ENCODE results near the gene SMPD4. TPM values are rescaled to one million over a fixed set of nuclear protein-coding genes. Genes with fewer than 3 reads are reported as not detected.
"Not testable (repeated sequence)": the region's sequence is repeated elsewhere in the genome, so short reads cannot be mapped to it uniquely, and the experiment has no call there.

Gene SMPD4
- total RNA-seq: 100 to 1,000 TPM in 1 of 6 donors, 10 to 100 TPM in 5; 33.3 to 109 (median 44.6) TPM

GRCh38 chr2:130181325-130181879, at the start of gene SMPD4:
Gene SMPD4, minus strand, starts transcription at chr2:130181602. Its CDS starts 5,010 bp downstream, at chr2:130176592.
- 0% methylated on average over 5 to 31 of the region's 55 CpGs for WGBS, 2 donors
- Histone ChIP-seq H3K4me1 (peaks cover 12 to 32% (median 21%) of the 10 kb centered on the region in 4 donors), H3K4me3 (peak within 1 kb of the TSS; percentile 94 to 100 (median 98)), H3K36me3 (peaks cover 0 to 4% (median 0%) of the 10 kb centered on the region in 4 donors), H3K27me3 (no peaks in the 10 kb centered on the region), H3K27ac (peak within 1 kb of the TSS; percentile 88 to 93 (median 90)), H3K9me3 (no peaks in the 10 kb centered on the region)
- ATAC-seq (ENCODE audit: low FRiP score in 2 of 2) (peak; percentile 96 to 98), DNase-seq (peak; percentile 95 to 100)
- peak in 3 of 4 donors; percentile 16 to 62 (median 52) for TF ChIP-seq POLR2A (IDR thresholded peaks at IDR 0.05)
- TF ChIP-seq CTCF (IDR thresholded peaks at IDR 0.05): no peak
- TF ChIP-seq POLR2AphosphoS5 (IDR thresholded peaks at IDR 0.05): peak; percentile 64 to 88
- peak in 1 of 4 donors; percentile 25 for TF ChIP-seq EP300 (IDR thresholded peaks at IDR 0.05)

GRCh38 chr2:130230907-130231306, 49.5 kb upstream of the SMPD4 start:
- H3K4me3 ChIP-seq; H3K4me1 ChIP-seq; ATAC-seq (ENCODE audit: low FRiP score in 2 of 2); H3K36me3 ChIP-seq; H3K9me3 ChIP-seq; H3K27me3 ChIP-seq; H3K27ac ChIP-seq: not testable (repeated sequence)
- DNase-seq: peak in 1 of 2 donors; percentile 46
- WGBS, 2 donors: 63 to 95% methylated on average over 2 to 15 of the region's 15 CpGs

- H3K4me1 ChIP-seq; H3K27ac ChIP-seq; H3K4me3 ChIP-seq; H3K36me3 ChIP-seq; ATAC-seq (ENCODE audit: low FRiP score in 2 of 2); H3K27me3 ChIP-seq; H3K9me3 ChIP-seq: not testable (repeated sequence)
- WGBS, 2 donors: 90 to 93% methylated on average over 8 to 11 of the region's 18 CpGs
- peak in 1 of 2 donors; percentile 50 for DNase-seq
These were observed 49.0 kb upstream of the SMPD4 start for GRCh38 chr2:130230376-130230775.

GRCh38 chr2:130229161-130229510, 47.7 kb upstream of the SMPD4 start:
- DNase-seq (peak in 1 of 2 donors; percentile 85), ATAC-seq (ENCODE audit: low FRiP score in 2 of 2) (peak in 1 of 2 donors; percentile 27)
- H3K4me1 ChIP-seq, H3K27ac ChIP-seq, H3K9me3 ChIP-seq, H3K36me3 ChIP-seq, H3K27me3 ChIP-seq: not testable (repeated sequence)
- 40 to 81% methylated on average over 20 to 41 of the region's 48 CpGs for WGBS, 2 donors
- peak overlapping the region in 3 of 4 donors; percentile 8 to 19 (median 18) for H3K4me3 ChIP-seq

GRCh38 chr2:130228467-130229160, 47.2 kb upstream of the SMPD4 start:
- H3K27ac ChIP-seq; H3K9me3 ChIP-seq; ATAC-seq (ENCODE audit: low FRiP score in 2 of 2); H3K4me1 ChIP-seq; H3K27me3 ChIP-seq; H3K36me3 ChIP-seq: not testable (repeated sequence)
- peak in 1 of 2 donors; percentile 73 for DNase-seq
- WGBS, 2 donors: 68 to 95% methylated on average over 11 to 39 of the region's 69 CpGs
- peak overlapping the region in 3 of 4 donors; percentile 8 to 19 (median 18) for H3K4me3 ChIP-seq

- not testable (repeated sequence) for H3K9me3 ChIP-seq; H3K4me3 ChIP-seq; H3K27me3 ChIP-seq; H3K27ac ChIP-seq; H3K4me1 ChIP-seq; H3K36me3 ChIP-seq; ATAC-seq (ENCODE audit: low FRiP score in 2 of 2)
- DNase-seq: peak in 1 of 2 donors; percentile 84
- 91 to 92% methylated on average over 18 to 20 of the region's 21 CpGs for WGBS, 2 donors
These were observed 46.6 kb upstream of the SMPD4 start for GRCh38 chr2:130228005-130228404.

GRCh38 chr2:130222523-130222922, 41.1 kb upstream of the SMPD4 start:
- not testable (repeated sequence) for H3K9me3 ChIP-seq; DNase-seq; ATAC-seq (ENCODE audit: low FRiP score in 2 of 2); H3K27me3 ChIP-seq; H3K27ac ChIP-seq; H3K36me3 ChIP-seq; H3K4me3 ChIP-seq; H3K4me1 ChIP-seq
- WGBS, 2 donors: 32 to 40% methylated on average over 4 of the region's 4 CpGs

- not testable (repeated sequence) for ATAC-seq (ENCODE audit: low FRiP score in 2 of 2); H3K4me1 ChIP-seq; H3K9me3 ChIP-seq; H3K27me3 ChIP-seq; H3K27ac ChIP-seq; DNase-seq; H3K4me3 ChIP-seq; H3K36me3 ChIP-seq
- 57 to 69% methylated on average over 1 of the region's 1 CpG for WGBS, 2 donors
These were observed 39.1 kb upstream of the SMPD4 start for GRCh38 chr2:130220505-130220904.

GRCh38 chr2:130219147-130219546, 37.7 kb upstream of the SMPD4 start:
- not testable (repeated sequence) for H3K36me3 ChIP-seq; ATAC-seq (ENCODE audit: low FRiP score in 2 of 2); DNase-seq; H3K27me3 ChIP-seq; H3K27ac ChIP-seq; H3K4me3 ChIP-seq; H3K9me3 ChIP-seq; H3K4me1 ChIP-seq
- 73 to 78% methylated on average over 2 of the region's 2 CpGs for WGBS, 2 donors

GRCh38 chr2:130207051-130207450, 25.6 kb upstream of the SMPD4 start:
- WGBS, 2 donors: 71 to 72% methylated on average over 9 to 13 of the region's 13 CpGs
- DNase-seq, H3K36me3 ChIP-seq, H3K4me1 ChIP-seq, H3K4me3 ChIP-seq, H3K27me3 ChIP-seq, H3K9me3 ChIP-seq, H3K27ac ChIP-seq: not testable (repeated sequence)
- peak in 1 of 2 donors; percentile 32 for ATAC-seq (ENCODE audit: low FRiP score in 2 of 2)

GRCh38 chr2:130203150-130203549, 21.7 kb upstream of the SMPD4 start:
- not testable (repeated sequence) for H3K27ac ChIP-seq; H3K27me3 ChIP-seq; H3K4me3 ChIP-seq; H3K9me3 ChIP-seq; H3K36me3 ChIP-seq; ATAC-seq (ENCODE audit: low FRiP score in 2 of 2); H3K4me1 ChIP-seq; DNase-seq
- 90% methylated on average over 1 of the region's 3 CpGs; no CpG with 5 or more reads in 1 of the 2 donors for WGBS, 2 donors

- not testable (repeated sequence) for DNase-seq
These were observed 21.1 kb upstream of the SMPD4 start for GRCh38 chr2:130202518-130202917.

More at GRCh38 chr2:130202518-130202917, 21.1 kb upstream of the SMPD4 start:
- H3K4me1 ChIP-seq, H3K27me3 ChIP-seq, H3K9me3 ChIP-seq, H3K36me3 ChIP-seq, H3K4me3 ChIP-seq, H3K27ac ChIP-seq: not testable (repeated sequence)
- ATAC-seq (ENCODE audit: low FRiP score in 2 of 2): peak in 1 of 2 donors; percentile 47
- WGBS, 2 donors: 27% methylated on average over 1 of the region's 7 CpGs; no CpG with 5 or more reads in 1 of the 2 donors

Data from upper lobe of left lung (tissue), 6 donors.